ENCODE data around the gene SUPT3H.

Gene SUPT3H

GRCh38 chr6:44983467-44984365 is 394.0 kb downstream of the SUPT3H start:
- no peak for DNase-seq

GRCh38 chr6:44980841-44981240 is 396.9 kb downstream of the SUPT3H start:
- no peak for DNase-seq

- no peak for DNase-seq
These were observed 400.8 kb downstream of the SUPT3H start for GRCh38 chr6:44976677-44977641.

GRCh38 chr6:44974511-44974910 is 403.2 kb downstream of the SUPT3H start:
- DNase-seq: no peak

GRCh38 chr6:44972709-44973108 is 405.0 kb downstream of the SUPT3H start:
- no peak for DNase-seq

- DNase-seq: no peak
These were observed 408.1 kb downstream of the SUPT3H start for GRCh38 chr6:44969446-44970185.

GRCh38 chr6:44967481-44967880 is 410.3 kb downstream of the SUPT3H start:
- DNase-seq: no peak

- no peak for DNase-seq
These were observed 411.2 kb downstream of the SUPT3H start for GRCh38 chr6:44966449-44967092.

GRCh38 chr6:44965708-44966107 is 412.0 kb downstream of the SUPT3H start:
- no peak for DNase-seq

GRCh38 chr6:44960898-44961297 is 416.8 kb downstream of the SUPT3H start:
- DNase-seq: no peak

- no peak for DNase-seq
These were observed 418.1 kb downstream of the SUPT3H start for GRCh38 chr6:44959651-44960050.

GRCh38 chr6:44957156-44957555 is 420.6 kb downstream of the SUPT3H start:
- no peak for DNase-seq

GRCh38 chr6:44956396-44956795 is 421.3 kb downstream of the SUPT3H start:
- no peak for DNase-seq

GRCh38 chr6:44955145-44955544 is 422.6 kb downstream of the SUPT3H start:
- DNase-seq: no peak

- DNase-seq: no peak
These were observed 423.5 kb downstream of the SUPT3H start for GRCh38 chr6:44954281-44954680.

GRCh38 chr6:44951253-44951747 is 426.4 kb downstream of the SUPT3H start:
- no peak for DNase-seq

GRCh38 chr6:44949596-44950201 is 428.0 kb downstream of the SUPT3H start:
- no peak for DNase-seq

GRCh38 chr6:44943541-44943940 is 434.2 kb downstream of the SUPT3H start:
- no peak for DNase-seq

GRCh38 chr6:44942798-44943197 is 434.9 kb downstream of the SUPT3H start:
- DNase-seq: no peak

- no peak for DNase-seq
These were observed 435.5 kb downstream of the SUPT3H start for GRCh38 chr6:44942201-44942600.

GRCh38 chr6:44940367-44940766 is 437.4 kb downstream of the SUPT3H start:
- DNase-seq: no peak
